Inferior parietal cortex (tissue), 1 donor: ENCODE measurements around the gene KCNT2.
A peak's percentile ranks its signal among the peaks of the same experiment; 100 is the strongest.

ENCODE experiments used
- DNase-seq: peaks from one replicate; pipeline ENCODE4 v3.0.0-alpha.2; 2016; ENCODE audit errors: extremely low spot score

KCNT2 gene

GRCh38 chr1:196401452-196401833 is 206.8 kb downstream of the KCNT2 start:
- no peak for DNase-seq

DNA sequence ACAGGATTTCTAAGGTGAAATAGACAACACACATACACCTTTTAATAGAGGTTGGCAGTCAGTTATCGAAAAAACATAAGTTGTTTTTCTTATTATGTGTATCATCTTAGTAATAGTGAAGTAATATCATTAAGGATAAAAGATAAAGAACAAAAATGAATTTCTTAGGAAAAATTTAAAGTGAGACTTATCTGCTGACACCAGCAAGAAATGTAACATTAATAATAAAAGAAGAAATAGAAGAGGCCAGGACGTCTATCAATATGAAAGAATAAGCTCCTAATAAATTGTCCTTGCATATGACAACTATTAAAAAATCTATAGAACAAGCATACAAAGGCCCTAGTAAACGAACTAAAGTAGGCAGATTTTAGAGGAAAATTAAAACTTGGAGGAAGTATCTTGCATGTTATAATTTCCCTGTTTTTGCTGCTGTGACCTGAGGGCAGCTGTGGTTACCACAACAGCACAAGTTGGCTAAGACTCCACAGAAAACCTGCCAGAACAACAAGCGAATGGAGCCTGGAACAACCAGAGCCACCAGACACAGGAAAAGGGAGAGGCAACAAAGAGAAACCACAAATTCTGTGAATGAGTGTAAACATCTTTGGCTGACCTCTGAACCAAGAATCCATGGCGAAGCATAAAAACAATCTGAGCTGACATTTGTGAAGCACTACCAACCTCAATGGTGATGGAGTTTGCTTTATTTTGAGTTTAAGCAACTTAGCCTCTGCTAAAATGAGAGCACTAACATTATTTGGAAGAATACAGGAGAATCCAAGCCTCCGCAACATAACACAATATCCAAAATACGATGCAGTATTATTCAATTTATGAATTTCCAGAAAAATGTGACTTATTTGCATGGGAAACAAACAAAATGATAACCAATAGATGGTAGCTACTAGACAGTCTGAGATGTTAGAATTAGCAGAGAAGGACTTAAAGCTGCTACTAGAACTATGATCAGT is 207.5 kb downstream of the KCNT2 start:
- no peak for DNase-seq

GRCh38 chr1:196399713-196400112 is 208.5 kb downstream of the KCNT2 start:
- no peak for DNase-seq

- DNase-seq, result peak; percentile 48
Observed at GRCh38 chr1:196393742-196394141, 214.5 kb downstream of the KCNT2 start.

DNA sequence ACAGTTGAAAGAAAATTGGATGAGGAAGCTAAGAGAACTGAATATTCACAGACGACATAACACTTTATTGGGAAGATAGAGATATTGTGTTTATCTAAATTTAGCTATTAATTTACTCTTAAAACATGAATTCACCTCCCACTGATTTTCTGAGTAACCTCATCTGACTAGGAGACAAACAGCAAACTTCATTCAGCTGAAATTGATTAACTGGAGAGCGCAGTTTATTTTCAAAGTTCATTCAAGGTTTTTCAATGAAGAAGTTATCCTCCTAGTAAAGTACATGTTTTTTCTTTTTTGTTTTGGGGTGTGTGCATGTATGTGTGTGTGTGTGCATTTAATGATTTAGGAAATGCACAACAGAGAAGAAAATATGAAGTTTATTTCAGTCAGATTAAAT is 215.0 kb downstream of the KCNT2 start:
- DNase-seq, result no peak

- DNase-seq, result no peak
Observed at GRCh38 chr1:196387766-196388165, 220.5 kb downstream of the KCNT2 start.

- no peak for DNase-seq
Observed at GRCh38 chr1:196385109-196385508, 223.1 kb downstream of the KCNT2 start.

DNA sequence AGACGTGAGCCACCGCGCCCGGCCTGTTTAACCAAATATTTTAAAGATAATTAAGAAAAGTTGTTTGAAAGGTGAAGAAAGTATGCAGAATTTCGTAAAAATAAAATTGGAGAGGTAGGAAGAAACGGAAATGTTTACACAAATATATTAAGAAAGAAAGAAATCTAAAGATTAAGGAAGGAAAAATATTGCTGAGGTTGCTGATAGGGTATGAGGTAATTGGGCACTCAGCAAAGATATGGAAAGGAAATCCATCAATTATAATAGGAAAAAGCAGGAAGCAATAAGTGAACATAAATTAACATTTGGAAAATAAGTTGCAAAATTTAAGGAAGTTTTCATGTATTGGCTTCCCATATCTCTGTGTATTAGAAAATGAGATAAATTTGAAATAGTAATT is 225.9 kb downstream of the KCNT2 start:
- no peak for DNase-seq

DNA sequence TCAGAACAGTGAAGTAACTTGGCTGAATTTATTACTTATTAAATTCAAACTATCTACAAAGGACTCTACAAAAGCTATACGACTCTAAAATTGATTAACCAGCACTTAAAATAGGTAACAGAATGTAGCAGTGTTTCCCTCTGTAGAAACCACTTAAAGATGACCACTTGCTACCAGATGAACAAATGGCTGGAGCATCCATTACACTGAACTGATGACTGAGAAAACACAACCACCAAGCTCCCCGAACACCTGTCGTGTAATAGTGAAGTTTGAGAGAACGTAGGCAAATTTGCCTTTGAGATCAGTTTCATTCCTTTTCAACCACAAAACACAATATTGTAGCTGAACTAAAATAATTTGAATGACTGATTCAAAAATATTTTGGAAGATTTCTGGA is 226.7 kb downstream of the KCNT2 start:
- no peak for DNase-seq

DNA sequence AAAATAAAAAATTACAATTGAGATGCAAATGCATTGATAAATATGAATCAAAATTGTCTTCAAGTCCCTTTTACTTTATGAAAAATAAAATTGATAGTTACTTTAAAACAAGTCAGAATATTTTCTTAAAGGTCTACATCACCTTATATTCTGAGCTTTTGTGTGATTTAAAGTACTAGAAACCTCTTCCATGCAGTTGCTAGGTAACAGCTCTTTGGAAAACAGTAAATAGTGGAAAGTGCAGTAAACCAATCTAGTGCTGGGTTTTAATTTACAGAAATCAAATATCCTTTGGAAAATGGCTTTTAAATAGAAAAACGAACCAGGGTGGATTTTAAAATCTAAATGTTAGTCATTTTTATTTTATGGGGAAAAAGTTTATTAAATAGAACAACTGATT is 227.9 kb downstream of the KCNT2 start:
- DNase-seq, result no peak

GRCh38 chr1:196377811-196378210 is 230.4 kb downstream of the KCNT2 start:
- no peak for DNase-seq

GRCh38 chr1:196376630-196377328 is 231.5 kb downstream of the KCNT2 start:
- no peak for DNase-seq

GRCh38 chr1:196373798-196374197 is 234.4 kb downstream of the KCNT2 start:
- no peak for DNase-seq

DNA sequence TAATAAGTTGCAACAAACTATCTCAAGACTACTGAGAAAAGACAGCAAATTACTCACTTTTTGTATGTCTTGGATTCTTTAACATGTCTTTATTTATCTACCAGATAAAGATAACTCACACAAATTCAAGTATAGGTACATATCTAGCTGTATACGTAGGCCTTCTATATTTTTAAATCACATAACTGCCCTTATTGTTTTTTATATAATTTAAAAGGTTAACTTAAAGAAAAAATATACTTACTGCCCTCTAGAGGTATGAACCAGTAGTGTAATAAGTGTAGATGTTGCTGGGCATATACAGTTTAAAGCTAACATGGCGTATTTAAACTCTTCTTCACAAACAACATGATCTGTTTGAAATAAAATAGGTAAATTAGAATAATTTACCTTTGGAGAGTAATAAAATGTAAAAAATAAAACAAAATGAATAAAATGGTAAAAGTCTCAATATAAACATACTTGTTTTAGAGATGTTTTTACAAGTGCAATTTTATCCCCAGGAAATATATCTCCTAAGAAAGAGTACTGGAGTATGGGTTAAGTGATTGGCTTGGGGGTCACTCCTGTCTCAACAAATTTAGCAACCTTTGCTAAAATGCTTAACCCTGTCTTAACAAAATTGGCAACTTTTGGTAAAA is 235.2 kb downstream of the KCNT2 start:
- no peak for DNase-seq

DNA sequence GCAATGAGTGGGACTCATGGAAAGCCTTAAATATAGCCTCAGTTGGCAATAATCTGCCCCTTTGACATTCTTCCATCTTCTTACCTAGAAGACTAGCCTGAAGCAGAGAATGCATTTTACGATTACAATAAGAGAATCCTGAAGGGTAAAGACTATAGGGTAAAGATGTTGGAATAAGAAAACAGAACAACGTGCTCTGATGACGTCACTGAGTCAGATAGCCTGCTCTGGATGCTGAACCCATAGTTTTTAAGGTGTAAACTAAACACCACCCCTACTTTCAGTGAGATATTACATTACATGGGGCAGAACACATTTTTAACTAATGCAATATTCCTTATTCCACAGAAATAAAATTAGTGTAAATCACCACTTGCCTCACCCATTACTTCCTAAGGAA is 240.4 kb downstream of the KCNT2 start:
- DNase-seq, result no peak

GRCh38 chr1:196366817-196367495 is 241.3 kb downstream of the KCNT2 start:
- no peak for DNase-seq

DNA sequence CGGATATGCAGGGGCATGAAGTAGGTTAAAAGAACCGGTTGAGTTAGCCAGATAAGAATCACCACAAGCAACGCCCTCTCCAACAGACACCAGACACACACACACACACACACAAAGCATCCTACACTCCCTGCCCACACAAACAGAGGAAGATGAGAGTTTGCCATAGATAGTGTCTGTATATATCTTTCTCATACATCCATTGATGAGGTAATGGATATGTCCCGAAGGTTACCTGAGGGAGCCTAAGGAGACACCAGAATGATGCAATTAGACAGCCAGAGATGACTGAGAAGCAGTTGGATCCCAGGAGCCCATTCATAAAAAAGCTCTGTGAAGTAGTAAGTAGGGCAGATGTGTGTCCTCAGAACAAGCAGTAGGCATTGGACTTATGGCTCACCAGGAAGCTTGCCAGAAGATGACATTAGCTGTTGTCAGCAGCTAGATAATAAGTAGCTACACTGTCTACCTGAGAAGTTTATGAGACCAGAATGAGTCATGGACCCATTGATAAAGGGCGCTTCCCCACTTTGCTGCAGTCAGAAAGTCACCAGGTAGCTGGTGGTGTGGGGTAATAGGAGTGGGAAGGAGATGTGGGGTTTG is 247.0 kb downstream of the KCNT2 start:
- DNase-seq, result no peak

- DNase-seq, result no peak
Observed at GRCh38 chr1:196357913-196358312, 250.3 kb downstream of the KCNT2 start.

- DNase-seq, result peak; percentile 34
Observed at GRCh38 chr1:196355206-196355786, 252.9 kb downstream of the KCNT2 start.

DNA sequence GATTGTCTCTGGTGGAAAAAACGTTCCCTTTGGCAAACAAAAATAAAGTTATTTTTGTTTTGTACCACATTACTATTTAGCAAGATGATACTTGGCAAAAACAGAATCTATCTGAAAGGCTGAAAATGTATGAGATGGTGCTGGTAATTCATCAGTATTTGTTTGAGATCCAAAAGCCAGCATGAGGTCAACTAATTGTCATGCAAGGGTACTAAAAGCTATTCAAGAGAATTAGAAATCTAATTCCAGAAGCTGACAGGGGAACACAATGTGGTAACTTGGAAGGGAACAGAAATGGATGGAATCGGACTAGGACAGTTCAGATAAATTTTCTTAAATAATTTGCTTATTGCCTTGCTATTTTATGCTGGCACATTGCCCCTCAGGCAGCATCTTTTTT is 263.8 kb downstream of the KCNT2 start:
- no peak for DNase-seq

DNA sequence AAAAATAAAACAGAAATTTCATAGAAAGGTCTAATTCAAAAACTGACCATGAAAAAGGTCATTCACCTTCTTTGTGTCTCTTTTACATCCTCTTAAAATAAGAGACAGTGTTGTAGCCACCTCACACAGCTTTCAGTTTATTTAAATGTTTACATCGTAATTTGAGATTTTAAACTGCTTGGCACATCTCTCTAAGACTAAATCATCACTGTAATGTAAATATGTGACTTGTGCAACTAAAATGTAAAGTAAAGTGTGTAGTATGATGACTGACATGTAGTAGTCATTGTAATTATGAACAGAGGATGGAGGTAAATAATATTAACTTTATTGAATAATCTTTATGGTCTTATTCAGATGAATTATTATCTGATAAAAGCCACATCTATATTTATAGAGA is 283.9 kb downstream of the KCNT2 start:
- no peak for DNase-seq
